ENCODE measurements around the gene NMRK1. TPM values are rescaled to one million over a fixed set of nuclear protein-coding genes. Genes with fewer than 3 reads are reported as not detected.

The NMRK1 gene
- total RNA-seq, 3 donors from 2014 or later = 14.0 to 27.2 (median 19.0) TPM

DNA sequence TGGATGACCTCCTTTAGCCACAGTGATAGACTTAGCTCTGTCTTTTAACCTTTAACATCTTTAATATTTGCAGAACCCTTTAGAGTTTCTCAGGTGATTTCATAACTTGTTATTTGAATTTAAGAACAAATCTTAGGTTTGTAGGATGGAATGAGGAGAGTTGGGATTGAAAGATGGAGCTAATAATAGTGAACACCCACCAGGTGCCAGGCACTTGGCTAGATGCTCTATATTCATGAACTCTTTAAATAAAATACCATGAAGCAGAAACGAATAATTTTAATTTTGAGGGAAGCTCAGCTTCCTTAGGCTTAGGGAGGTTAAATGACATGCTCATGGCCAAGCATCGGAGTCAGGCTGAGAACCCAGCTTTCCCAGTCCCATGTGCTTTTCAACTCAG lies 40.4 kb downstream of the NMRK1 start:
- DNase-seq (no peak), ATAC-seq (no peak)
- TF ChIP-seq, protein P1, sequence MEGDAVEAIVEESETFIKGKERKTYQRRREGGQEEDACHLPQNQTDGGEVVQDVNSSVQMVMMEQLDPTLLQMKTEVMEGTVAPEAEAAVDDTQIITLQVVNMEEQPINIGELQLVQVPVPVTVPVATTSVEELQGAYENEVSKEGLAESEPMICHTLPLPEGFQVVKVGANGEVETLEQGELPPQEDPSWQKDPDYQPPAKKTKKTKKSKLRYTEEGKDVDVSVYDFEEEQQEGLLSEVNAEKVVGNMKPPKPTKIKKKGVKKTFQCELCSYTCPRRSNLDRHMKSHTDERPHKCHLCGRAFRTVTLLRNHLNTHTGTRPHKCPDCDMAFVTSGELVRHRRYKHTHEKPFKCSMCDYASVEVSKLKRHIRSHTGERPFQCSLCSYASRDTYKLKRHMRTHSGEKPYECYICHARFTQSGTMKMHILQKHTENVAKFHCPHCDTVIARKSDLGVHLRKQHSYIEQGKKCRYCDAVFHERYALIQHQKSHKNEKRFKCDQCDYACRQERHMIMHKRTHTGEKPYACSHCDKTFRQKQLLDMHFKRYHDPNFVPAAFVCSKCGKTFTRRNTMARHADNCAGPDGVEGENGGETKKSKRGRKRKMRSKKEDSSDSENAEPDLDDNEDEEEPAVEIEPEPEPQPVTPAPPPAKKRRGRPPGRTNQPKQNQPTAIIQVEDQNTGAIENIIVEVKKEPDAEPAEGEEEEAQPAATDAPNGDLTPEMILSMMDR (IDR thresholded peaks at IDR 0.05) = no peak
- intact Hi-C loops (cut with DNase I, micrococcal nuclease) = no loop called here
- Histone ChIP-seq H3K4me1 (ENCODE audit: low read depth) (no peaks in the 10 kb centered on the region), H3K36me3 (ENCODE audit: low read depth) (no peaks in the 10 kb centered on the region), H3K4me3 (no peak overlapping the region), H3K9me3 (no peaks in the 10 kb centered on the region)

DNA sequence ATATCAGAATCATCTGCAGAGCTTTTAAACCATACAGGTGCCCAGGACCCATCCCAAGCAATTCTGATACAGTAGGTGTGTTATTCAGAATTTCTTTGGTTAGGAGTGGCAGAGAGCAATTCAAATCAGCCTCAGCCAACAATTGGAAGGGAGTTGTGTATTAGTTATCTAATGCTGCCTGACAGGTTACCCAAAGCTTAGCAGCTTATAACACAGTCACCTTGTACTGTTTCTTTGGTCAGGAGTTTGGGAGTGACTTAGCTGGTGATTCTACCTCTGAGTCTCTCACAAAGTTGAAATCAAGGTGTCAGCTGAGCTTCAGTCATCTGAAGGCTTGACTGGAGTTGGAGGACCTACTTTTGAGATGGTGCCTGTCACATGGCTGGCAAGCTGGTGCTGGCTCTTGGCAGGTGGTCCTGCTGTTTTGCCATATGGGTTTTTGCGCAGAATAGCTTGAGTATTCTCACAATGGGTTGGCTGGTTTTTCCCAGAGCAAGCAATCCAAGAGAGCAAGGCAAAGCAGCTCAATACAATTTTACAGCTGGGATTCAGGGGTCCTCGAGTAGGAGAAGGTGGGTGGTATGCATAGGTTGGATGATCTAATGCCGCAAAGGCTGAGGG lies 41.1 kb downstream of the NMRK1 start:
- ATAC-seq = no peak

DNA sequence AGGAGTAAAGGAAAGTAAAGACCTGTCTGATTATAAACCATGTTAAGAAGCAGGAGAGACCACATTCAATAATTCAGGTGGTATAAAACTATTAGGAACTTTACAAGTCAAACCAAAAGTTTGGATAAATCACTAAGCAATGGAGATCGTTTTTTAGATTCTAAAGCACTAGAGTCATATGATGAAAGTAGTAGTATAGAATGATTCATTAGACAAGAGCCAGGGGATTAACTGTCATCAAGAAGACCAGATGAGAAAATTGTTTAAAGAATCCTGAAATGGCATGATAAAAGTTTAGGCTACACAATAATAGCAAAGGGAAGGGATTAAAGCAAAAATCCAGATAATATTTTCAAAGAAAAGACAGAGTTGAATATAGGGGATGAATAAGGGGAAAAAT lies 46.9 kb downstream of the NMRK1 start:
- H3K4me3 ChIP-seq = no peak overlapping the region
- H3K4me1 ChIP-seq (ENCODE audit: low read depth) = no peaks in the 10 kb centered on the region
- ATAC-seq (no peak), DNase-seq (no peak)
- H3K9me3 ChIP-seq = no peaks in the 10 kb centered on the region
- TF ChIP-seq, protein P1 (IDR thresholded peaks at IDR 0.05) = no peak
- intact Hi-C loops (cut with DNase I, micrococcal nuclease) = no loop called here
- H3K36me3 ChIP-seq (ENCODE audit: low read depth) = no peaks in the 10 kb centered on the region

More for the DNA sequence above, 41.1 kb downstream of the NMRK1 start:
- H3K4me1 ChIP-seq (ENCODE audit: low read depth) = no peaks in the 10 kb centered on the region
- TF ChIP-seq, protein P1 (IDR thresholded peaks at IDR 0.05) = no peak
- no peak overlapping the region for H3K4me3 ChIP-seq
- no peak for DNase-seq
- no peaks in the 10 kb centered on the region for H3K9me3 ChIP-seq
- no peaks in the 10 kb centered on the region for H3K36me3 ChIP-seq (ENCODE audit: low read depth)
- intact Hi-C loops (cut with DNase I, micrococcal nuclease) = no loop called here

DNA sequence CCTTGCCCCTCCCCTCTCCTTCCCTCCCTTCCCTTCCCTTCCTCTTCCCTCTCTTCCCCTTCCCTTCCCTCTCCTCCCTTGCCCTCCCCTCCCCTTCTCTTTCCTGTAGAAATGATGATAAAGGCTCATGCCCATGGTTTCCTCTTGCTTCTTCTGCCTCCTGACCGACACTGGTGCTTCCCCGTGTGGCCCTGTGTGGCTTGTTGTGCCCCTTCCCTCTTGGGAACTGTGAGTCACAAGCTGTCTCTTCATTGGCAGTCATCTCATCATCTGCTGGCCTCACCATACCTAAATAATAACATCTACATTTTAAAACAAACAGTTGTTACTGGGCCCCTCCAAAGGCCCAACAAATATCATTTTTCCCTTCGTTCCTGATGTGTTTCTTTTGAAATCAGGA lies 48.2 kb downstream of the NMRK1 start:
- intact Hi-C loops (cut with DNase I, micrococcal nuclease) = no loop called here

DNA sequence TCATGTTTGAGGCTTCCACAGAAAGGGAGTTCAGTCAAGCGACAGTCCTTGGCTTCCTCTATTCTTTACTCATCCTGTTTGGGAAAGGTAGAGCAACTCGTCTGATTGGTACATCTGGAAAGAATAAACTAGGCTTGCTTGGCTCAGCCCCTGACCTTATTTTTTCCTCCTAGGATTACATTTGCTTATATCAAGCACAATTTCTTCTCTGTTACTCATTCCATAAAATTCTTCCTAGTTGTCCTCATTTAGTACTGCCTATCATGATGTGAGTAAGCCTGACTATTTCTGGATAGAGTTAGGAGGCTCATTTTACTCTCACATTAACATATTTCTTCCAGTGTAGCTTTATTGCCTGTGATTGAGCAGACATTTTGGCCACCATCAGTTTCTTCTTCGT lies 48.9 kb downstream of the NMRK1 start:
- ATAC-seq (peak; percentile 35), DNase-seq (no peak)
- TF ChIP-seq, protein P1 (IDR thresholded peaks at IDR 0.05) = no peak
- no peaks in the 10 kb centered on the region for H3K36me3 ChIP-seq (ENCODE audit: low read depth)
- intact Hi-C loops (cut with DNase I, micrococcal nuclease) = no loop called here
- no peaks in the 10 kb centered on the region for H3K9me3 ChIP-seq
- H3K4me1 ChIP-seq (ENCODE audit: low read depth) = no peaks in the 10 kb centered on the region
- no peak overlapping the region for H3K4me3 ChIP-seq

More for the DNA sequence above, 48.2 kb downstream of the NMRK1 start:
- Histone ChIP-seq H3K4me3 (no peak overlapping the region), H3K4me1 (ENCODE audit: low read depth) (no peaks in the 10 kb centered on the region), H3K9me3 (no peaks in the 10 kb centered on the region), H3K36me3 (ENCODE audit: low read depth) (no peaks in the 10 kb centered on the region)
- no peak for DNase-seq
- TF ChIP-seq, protein P1 (IDR thresholded peaks at IDR 0.05) = no peak
- no peak for ATAC-seq

DNA sequence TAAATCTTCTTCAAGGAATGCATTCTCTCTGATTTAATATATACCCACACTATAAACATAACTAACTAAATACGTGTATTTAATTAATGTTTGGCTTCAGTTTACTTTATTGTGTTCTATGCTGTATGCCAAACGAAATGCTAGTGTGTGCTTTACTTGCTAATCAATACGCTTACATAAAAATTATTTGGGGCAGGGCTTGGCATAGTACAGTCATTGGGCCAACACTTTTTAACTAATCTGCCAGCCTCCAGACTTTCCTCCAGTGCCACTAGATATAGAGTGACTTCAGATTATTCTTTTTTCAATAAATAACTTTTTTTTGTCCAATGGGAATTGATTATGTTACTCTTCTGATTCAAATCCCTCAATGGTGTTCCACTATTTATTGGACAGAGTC lies 51.2 kb downstream of the NMRK1 start:
- Histone ChIP-seq H3K9me3 (no peaks in the 10 kb centered on the region), H3K4me1 (ENCODE audit: low read depth) (no peaks in the 10 kb centered on the region), H3K4me3 (no peak overlapping the region), H3K36me3 (ENCODE audit: low read depth) (no peaks in the 10 kb centered on the region)
- intact Hi-C loops (cut with DNase I, micrococcal nuclease) = no loop called here
- ATAC-seq (no peak), DNase-seq (no peak)
- TF ChIP-seq, protein P1 (IDR thresholded peaks at IDR 0.05) = no peak
